GM23338 (cell line): ENCODE results near the gene ZNF689. TPM values are rescaled to one million over a fixed set of nuclear protein-coding genes. Genes with fewer than 3 reads are reported as not detected.

Source experiments
- ATAC-seq: fragments of 200-7000 bp; cut with Tn5 transposase; 3 replicates; pipeline ENCODE4 v1.9.1; 2020
- DNase-seq: peaks from one replicate; pipeline ENCODE4 v3.0.0-alpha.2; 2015; ENCODE audit warnings: low spot score
- H2AFZ ChIP-seq: fragments of 200-600 bp; sonication (generic); 2 replicates; pipeline ENCODE4 v1.8.0; 2016; ENCODE audit warnings: antibody characterized with exemption, mild to moderate bottlenecking, moderate library complexity
- H3F3A ChIP-seq: fragments of 200-600 bp; sonication (generic); replicated peaks from 2 replicates; pipeline ENCODE4 v1.8.0; 2017; ENCODE audit warnings: antibody characterized with exemption, mixed run types, low read depth
- H3K27ac ChIP-seq: fragments of 200-600 bp; sonication (generic); 2 replicates; pipeline ENCODE4 v1.6.1; 2016; ENCODE audit warnings: low read depth
- H3K27me3 ChIP-seq: fragments of 200-600 bp; sonication (generic); 2 replicates; pipeline ENCODE4 v1.8.0; 2016; ENCODE audit warnings: mild to moderate bottlenecking, mixed run types, moderate library complexity; ENCODE audit not compliant: insufficient read depth
- H3K36me3 ChIP-seq: fragments of 200-600 bp; sonication (generic); 2 replicates; pipeline ENCODE4 v1.8.0; 2016; ENCODE audit warnings: mild to moderate bottlenecking; ENCODE audit not compliant: insufficient read depth
- H3K4me1 ChIP-seq: fragments of 200-600 bp; sonication (generic); 2 replicates; pipeline ENCODE4 v1.8.0; 2016; ENCODE audit warnings: mild to moderate bottlenecking, moderate library complexity; ENCODE audit not compliant: insufficient read depth
- H3K4me2 ChIP-seq: fragments of 200-600 bp; sonication (generic); 2 replicates; pipeline ENCODE4 v1.7.1; 2017; ENCODE audit warnings: mixed run types
- H3K4me3 ChIP-seq: fragments of 200-600 bp; sonication (generic); 2 replicates; pipeline ENCODE4 v1.6.1; 2016; ENCODE audit warnings: mixed run types
- H3K79me2 ChIP-seq: fragments of 200-600 bp; sonication (generic); replicated peaks from 2 replicates; pipeline ENCODE4 v1.8.0; 2017; ENCODE audit warnings: mild to moderate bottlenecking; ENCODE audit not compliant: insufficient read depth
- H3K9me2 ChIP-seq: fragments of 200-600 bp; sonication (generic); 2 replicates; pipeline ENCODE4 v1.8.0; 2017; ENCODE audit not compliant: insufficient read depth
- H4K20me1 ChIP-seq: fragments of 200-600 bp; sonication (generic); replicated peaks from 2 replicates; pipeline ENCODE4 v1.8.0; 2017; ENCODE audit warnings: mild to moderate bottlenecking; ENCODE audit not compliant: insufficient read depth
- H3K27ac Mint-ChIP-seq: 2 replicates; pipeline ENCODE4 v1.8.0; 2020; ENCODE audit warnings: inconsistent platforms, mild to moderate bottlenecking, moderate library complexity, mixed read lengths
- H3K27me3 Mint-ChIP-seq: 3 replicates; pipeline ENCODE4 v1.8.0; 2022; ENCODE audit warnings: low read depth, mild to moderate bottlenecking, moderate library complexity, mixed read lengths, inconsistent platforms; ENCODE audit not compliant: insufficient read depth, poor library complexity
- H3K36me3 Mint-ChIP-seq: 3 replicates; pipeline ENCODE4 v1.8.0; 2021; ENCODE audit warnings: low read depth, mild to moderate bottlenecking, inconsistent platforms, moderate library complexity, mixed read lengths
- H3K4me1 Mint-ChIP-seq: 3 replicates; pipeline ENCODE4 v1.8.0; 2020; ENCODE audit warnings: mild to moderate bottlenecking, inconsistent platforms, mixed read lengths
- H3K4me3 Mint-ChIP-seq: 3 replicates; pipeline ENCODE4 v1.8.0; 2021; ENCODE audit warnings: moderate library complexity, mild to moderate bottlenecking, inconsistent platforms, mixed read lengths
- H3K9me3 Mint-ChIP-seq: 3 replicates; pipeline ENCODE4 v1.8.0; 2020; ENCODE audit warnings: moderate library complexity, mild to moderate bottlenecking, inconsistent platforms, mixed read lengths
- CREB1 ChIP-seq: fragments of 250-450 bp; sonication (Bioruptor Pico); IDR thresholded peaks from 2 replicates; pipeline ENCODE4 v1.5.0; 2020; ENCODE audit warnings: low read depth, mild to moderate bottlenecking, moderate library complexity
- EZH2 ChIP-seq: fragments of 200-600 bp; sonication (generic); IDR thresholded peaks from one replicate; pipeline ENCODE4 v1.8.0; 2017; ENCODE audit warnings: antibody characterized with exemption, mild to moderate bottlenecking, low read depth; ENCODE audit not compliant: unreplicated experiment
- EZH2phosphoT487 ChIP-seq: fragments of 200-600 bp; sonication (generic); IDR thresholded peaks from one replicate; pipeline ENCODE4 v1.8.1; 2018; ENCODE audit warnings: antibody characterized with exemption; ENCODE audit not compliant: unreplicated experiment
- JUNB ChIP-seq: IDR thresholded peaks from one replicate; pipeline ENCODE4 v1.6.1; 2016; ENCODE audit warnings: antibody characterized with exemption; ENCODE audit not compliant: unreplicated experiment
- NANOG ChIP-seq: IDR thresholded peaks from 2 replicates; pipeline ENCODE4 v1.6.1; 2016; ENCODE audit warnings: antibody characterized with exemption, borderline replicate concordance
- POLR2AphosphoS5 ChIP-seq: IDR thresholded peaks from 2 replicates; pipeline ENCODE4 v1.6.1; 2016; ENCODE audit warnings: antibody characterized with exemption, low read depth
- STAT1 ChIP-seq: IDR thresholded peaks from one replicate; pipeline ENCODE4 v1.6.1; 2016; ENCODE audit warnings: antibody characterized with exemption; ENCODE audit not compliant: unreplicated experiment
- ZNF331 ChIP-seq: fragments of 250-450 bp; sonication (Bioruptor Pico); IDR thresholded peaks from 2 replicates; pipeline ENCODE4 v1.5.0; 2020; ENCODE audit warnings: low read depth, mild to moderate bottlenecking, moderate library complexity
- ZNF462 ChIP-seq: fragments of 250-450 bp; sonication (Bioruptor Pico); IDR thresholded peaks from 2 replicates; pipeline ENCODE4 v1.5.0; 2020; ENCODE audit warnings: mild to moderate bottlenecking, moderate library complexity
- polyA plus RNA-seq: library from polyadenylated mRNA; unstranded; fragments of >200 nt; fragmentation: Nextera tagmentation; extraction: Ambion mirVana; gene quantifications from 2 replicates; pipeline ENCODE4 v1.2.1, GENCODE V29; 2016
- total RNA-seq: library from RNA; depleted of rRNA; stranded (reverse); fragments of >200 nt; shearing (Covaris generic); gene quantifications from 2 replicates; pipeline ENCODE4 v1.2.3, GENCODE V29; 2014
- TF ChIP-seq, protein P1 (sequence below), 2 experiments: fragments of 200-600 bp in 1 of 2; sonication (generic) in 1 of 2; conservative IDR thresholded peaks; 2 replicates each; pipeline versions ENCODE4 v1.5.1 to v1.6.1; 2016 to 2017; ENCODE audit warnings: antibody characterized with exemption in 2 of 2, low read depth in 2 of 2, mild to moderate bottlenecking in 2 of 2, moderate library complexity in 1 of 2

The ZNF689 gene
- total and polyA plus RNA-seq, 2 experiments from 2014 or later = 5.3 to 16.7 TPM

DNA sequence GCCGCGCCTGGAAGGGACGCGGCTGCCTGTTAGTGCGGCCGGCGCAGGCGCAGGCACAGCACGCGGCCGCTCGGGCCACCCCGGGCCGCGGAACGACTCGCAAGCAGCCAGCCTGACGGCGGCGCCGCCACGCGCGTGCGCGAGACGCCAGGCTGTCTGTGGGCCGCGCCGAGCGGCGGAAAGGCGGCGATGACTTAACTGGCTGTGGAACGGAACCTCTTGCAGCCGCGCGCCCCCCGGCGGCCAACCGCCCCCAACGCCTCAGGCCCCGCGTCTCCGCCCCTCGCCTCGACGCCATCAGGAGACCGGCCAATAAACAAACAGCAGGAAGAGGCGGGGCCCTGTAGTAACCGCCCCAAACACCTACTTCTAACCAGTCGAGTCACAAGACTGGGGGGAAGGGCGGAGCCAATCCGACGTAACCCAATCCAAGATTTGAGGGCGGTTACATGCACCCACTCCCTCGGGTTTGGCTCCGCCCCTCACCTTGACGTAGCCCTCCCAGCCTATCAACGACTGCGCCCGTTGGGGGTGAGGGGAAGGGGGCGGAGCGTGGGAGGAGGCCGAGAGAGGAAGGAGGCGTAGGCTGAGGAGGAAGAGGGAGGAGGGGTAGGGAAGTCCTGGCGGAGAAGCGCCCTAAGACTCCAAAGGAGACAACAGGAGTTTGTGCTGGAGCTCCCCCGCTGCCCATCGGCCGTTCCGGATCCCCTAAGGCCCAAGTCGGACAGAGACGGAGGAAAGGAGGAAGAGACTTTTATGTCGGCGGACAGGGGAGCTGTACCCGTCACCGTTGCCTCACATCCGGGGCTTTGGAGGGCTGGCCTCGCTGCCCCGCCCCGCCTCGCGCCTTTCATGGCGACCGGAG is 47.9 kb upstream of the ZNF689 start, which contains the start of gene FBRS:
FBRS (plus strand) TSS at position 566 of the 865 bp plus-strand sequence. CDS start 1,088 bp downstream, outside the sequence.
- Histone ChIP-seq H3K4me2 (peak within 1 kb of the TSS; percentile 92), H4K20me1 (peaks cover 30% of the 10 kb centered on the region), H3K79me2 (no peaks in the 10 kb centered on the region), H3K4me3 (peak within 1 kb of the TSS; percentile 62), H3K4me1 (peaks cover 10% of the 10 kb centered on the region; the same call in 1 of the 2 replicates), H3K9me2 (no peaks in the 10 kb centered on the region), H3F3A (peaks cover 20% of the 10 kb centered on the region), H3K36me3 (no peaks in the 10 kb centered on the region; the same call in 1 of the 2 replicates), H3K27ac (peak within 1 kb of the TSS; percentile 83), H2AFZ (peak within 1 kb of the TSS; percentile 82), H3K27me3 (peaks cover 44% of the 10 kb centered on the region)
- H3K27ac Mint-ChIP-seq = peak within 1 kb of the TSS; percentile 99
- peaks cover 15% of the 10 kb centered on the region for H3K36me3 Mint-ChIP-seq
- H3K4me3 Mint-ChIP-seq = peak within 1 kb of the TSS; percentile 97
- H3K27me3 Mint-ChIP-seq = peaks cover 45% of the 10 kb centered on the region
- TF ChIP-seq, protein P1, sequence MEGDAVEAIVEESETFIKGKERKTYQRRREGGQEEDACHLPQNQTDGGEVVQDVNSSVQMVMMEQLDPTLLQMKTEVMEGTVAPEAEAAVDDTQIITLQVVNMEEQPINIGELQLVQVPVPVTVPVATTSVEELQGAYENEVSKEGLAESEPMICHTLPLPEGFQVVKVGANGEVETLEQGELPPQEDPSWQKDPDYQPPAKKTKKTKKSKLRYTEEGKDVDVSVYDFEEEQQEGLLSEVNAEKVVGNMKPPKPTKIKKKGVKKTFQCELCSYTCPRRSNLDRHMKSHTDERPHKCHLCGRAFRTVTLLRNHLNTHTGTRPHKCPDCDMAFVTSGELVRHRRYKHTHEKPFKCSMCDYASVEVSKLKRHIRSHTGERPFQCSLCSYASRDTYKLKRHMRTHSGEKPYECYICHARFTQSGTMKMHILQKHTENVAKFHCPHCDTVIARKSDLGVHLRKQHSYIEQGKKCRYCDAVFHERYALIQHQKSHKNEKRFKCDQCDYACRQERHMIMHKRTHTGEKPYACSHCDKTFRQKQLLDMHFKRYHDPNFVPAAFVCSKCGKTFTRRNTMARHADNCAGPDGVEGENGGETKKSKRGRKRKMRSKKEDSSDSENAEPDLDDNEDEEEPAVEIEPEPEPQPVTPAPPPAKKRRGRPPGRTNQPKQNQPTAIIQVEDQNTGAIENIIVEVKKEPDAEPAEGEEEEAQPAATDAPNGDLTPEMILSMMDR (conservative IDR thresholded peaks at IDR 0.05; ENCODE audit: low read depth in 2 of 2) = peak; percentile 68 to 82
- TF ChIP-seq STAT1 (no peak), ZNF331 (CRISPR knock-in tag) (no peak), CREB1 (CRISPR knock-in tag) (peak; percentile 89)
- DNase-seq = peak; percentile 100
- H3K4me1 Mint-ChIP-seq = peaks cover 10% of the 10 kb centered on the region; the same call in 2 of the 3 replicates
- no peaks in the 10 kb centered on the region; the same call in 2 of the 3 replicates for H3K9me3 Mint-ChIP-seq
- ATAC-seq = peak; percentile 81

DNA sequence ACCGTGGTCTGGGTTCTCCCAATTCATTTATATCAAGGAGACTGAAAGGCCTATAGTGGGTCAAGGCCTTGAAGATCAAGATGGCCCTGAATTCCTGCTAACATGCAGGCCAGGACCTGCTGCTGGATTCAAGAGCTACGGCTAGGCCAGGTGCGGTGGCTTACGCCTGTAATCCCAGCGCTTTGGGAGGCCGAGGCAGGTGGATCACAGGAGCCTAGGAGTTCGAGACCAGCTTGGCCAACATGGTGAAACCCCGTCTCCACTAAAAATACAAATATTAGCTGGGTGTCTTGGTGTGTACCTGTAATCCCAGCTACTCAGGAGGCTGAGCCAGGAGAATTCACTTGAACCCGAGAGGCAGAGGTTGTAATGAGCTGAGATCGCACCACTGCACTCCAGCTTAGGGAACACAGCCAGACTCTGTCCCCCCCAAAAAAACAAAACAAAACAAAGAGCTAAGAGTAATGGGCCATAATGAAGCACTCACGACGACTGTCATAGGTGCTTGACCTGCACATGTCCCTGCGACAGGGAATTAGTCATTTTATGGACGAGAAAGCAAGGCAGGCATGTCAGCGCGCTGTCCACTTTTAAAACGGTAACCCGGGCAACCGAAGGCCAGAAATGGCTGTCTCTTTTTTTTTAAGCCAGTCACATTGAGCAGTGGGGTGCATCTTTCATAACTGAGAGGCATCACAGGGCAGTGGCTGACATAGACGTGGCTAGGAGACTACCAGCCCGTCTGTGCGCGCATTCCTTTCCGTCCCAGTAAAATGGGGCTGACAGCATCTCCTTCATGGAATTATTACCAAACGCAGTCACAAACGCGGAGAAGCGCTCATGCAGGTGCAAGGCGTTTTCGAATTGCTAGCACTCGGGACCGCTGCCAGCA is 47.0 kb upstream of the ZNF689 start:
- H3K4me3 Mint-ChIP-seq = peak overlapping the region; percentile 74
- H3F3A ChIP-seq = peaks cover 20% of the 10 kb centered on the region
- peak overlapping the region; percentile 92 for H3K4me2 ChIP-seq
- no peak overlapping the region for H3K27ac Mint-ChIP-seq
- H3K36me3 Mint-ChIP-seq = peaks cover 12% of the 10 kb centered on the region
- peaks cover 10% of the 10 kb centered on the region; the same call in 1 of the 2 replicates for H3K4me1 ChIP-seq
- no peaks in the 10 kb centered on the region; the same call in 1 of the 2 replicates for H3K36me3 ChIP-seq
- H3K79me2 ChIP-seq = no peaks in the 10 kb centered on the region
- no peak overlapping the region for H3K27ac ChIP-seq
- H3K27me3 Mint-ChIP-seq = peaks cover 47% of the 10 kb centered on the region
- peaks cover 24% of the 10 kb centered on the region for H4K20me1 ChIP-seq
- peaks cover 43% of the 10 kb centered on the region for H3K27me3 ChIP-seq
- H3K9me3 Mint-ChIP-seq = no peaks in the 10 kb centered on the region; the same call in 2 of the 3 replicates
- H3K9me2 ChIP-seq = no peaks in the 10 kb centered on the region
- peak overlapping the region; percentile 62 for H3K4me3 ChIP-seq
- peak overlapping the region; percentile 82; the same call in 1 of the 2 replicates for H2AFZ ChIP-seq
- ATAC-seq (no peak), DNase-seq (no peak)
- peaks cover 10% of the 10 kb centered on the region for H3K4me1 Mint-ChIP-seq
- no peak for TF ChIP-seq ZNF462 (CRISPR knock-in tag)
- TF ChIP-seq EZH2phosphoT487 = no peak
- no peak for TF ChIP-seq STAT1
- no peak for TF ChIP-seq NANOG
- TF ChIP-seq POLR2AphosphoS5 = no peak
- TF ChIP-seq EZH2 = no peak
- no peak for TF ChIP-seq CREB1 (CRISPR knock-in tag)
- TF ChIP-seq ZNF331 (CRISPR knock-in tag) = no peak
- no peak for TF ChIP-seq JUNB
